OCI-LY7 (cell line): ENCODE data around the gene ARHGAP33. TPM values are rescaled to one million over a fixed set of nuclear protein-coding genes. Genes with fewer than 3 reads are reported as not detected.

ENCODE experiments used
- BruUV-seq: library from RNA; stranded (reverse); fragments of 400-500 nt; replicated peaks from 2 replicates; lab custom pipeline; 2021; lab: Mats Ljungman, UMichigan
- CTCF ChIA-PET: fragments of 300-600 bp; sonication (Branson Sonifier 250); formaldehyde crosslinking; loops from one replicate; lab custom pipeline; 2022; ENCODE audit warnings: antibody characterized with exemption; ENCODE audit not compliant: unreplicated experiment; lab: Charles Lee
- POLR2A ChIA-PET: fragments of 300-600 bp; sonication (Branson Sonifier 250); formaldehyde crosslinking; loops from one replicate; lab custom pipeline; 2022; ENCODE audit warnings: antibody characterized with exemption; lab: Charles Lee
- DNase-seq: peaks from one replicate; pipeline ENCODE4 v3.0.0-alpha.2; 2015; ENCODE audit warnings: low spot score
- H2AFZ ChIP-seq: fragments of 200-600 bp; sonication (generic), shearing (Covaris generic); 2 replicates; pipeline ENCODE4 v1.6.1; 2014; ENCODE audit warnings: mild to moderate bottlenecking, antibody characterized with exemption, low read length, moderate library complexity
- H3K27ac ChIP-seq: fragments of 200-600 bp; sonication (generic); 2 replicates; pipeline ENCODE4 v1.5.1; 2014; ENCODE audit warnings: mixed run types, low read depth, mild to moderate bottlenecking, moderate library complexity, low read length, inconsistent platforms; ENCODE audit not compliant: poor library complexity, severe bottlenecking
- H3K36me3 ChIP-seq: fragments of 200-600 bp; sonication (generic); 2 replicates; pipeline ENCODE4 v1.6.1; 2014; ENCODE audit warnings: mild to moderate bottlenecking, antibody characterized with exemption, low read length, moderate library complexity, mixed read lengths; ENCODE audit not compliant: insufficient read depth
- H3K4me1 ChIP-seq: fragments of 200-600 bp; sonication (generic); 2 replicates; pipeline ENCODE4 v1.5.1; 2014; ENCODE audit warnings: mild to moderate bottlenecking, low read length; ENCODE audit not compliant: insufficient read depth, poor library complexity, severe bottlenecking
- H3K4me2 ChIP-seq: fragments of 200-600 bp; sonication (generic); 2 replicates; pipeline ENCODE4 v1.6.1; 2014; ENCODE audit warnings: mild to moderate bottlenecking, low read length
- H3K4me3 ChIP-seq: fragments of 200-600 bp; sonication (generic); 2 replicates; pipeline ENCODE4 v1.5.1; 2014; ENCODE audit warnings: mild to moderate bottlenecking, low read depth, low read length; ENCODE audit not compliant: poor library complexity, severe bottlenecking
- H3K79me2 ChIP-seq: fragments of 200-600 bp; sonication (generic); 2 replicates; pipeline ENCODE4 v1.6.1; 2016; ENCODE audit warnings: low read depth, mild to moderate bottlenecking, low read length, moderate library complexity, mixed read lengths; ENCODE audit not compliant: insufficient read depth
- H3K9me2 ChIP-seq: fragments of 200-600 bp; sonication (generic); 2 replicates; pipeline ENCODE4 v1.6.1; 2016; ENCODE audit warnings: mild to moderate bottlenecking, low read length, mixed read lengths; ENCODE audit not compliant: insufficient read depth
- H3K9me3 ChIP-seq: fragments of 200-600 bp; sonication (generic); 2 replicates; pipeline ENCODE4 v1.6.1; 2014; ENCODE audit warnings: mild to moderate bottlenecking, mixed run types, low read length, mixed read lengths
- H4K20me1 ChIP-seq: fragments of 200-600 bp; sonication (generic); 2 replicates; pipeline ENCODE4 v1.6.1; 2014; ENCODE audit warnings: mild to moderate bottlenecking, antibody characterized with exemption, low read length, moderate library complexity, mixed read lengths; ENCODE audit not compliant: insufficient read depth
- CTCF ChIP-seq: fragments of 200-600 bp; sonication (generic); conservative IDR thresholded peaks from 2 replicates; pipeline ENCODE4 v1.5.1; 2014; ENCODE audit warnings: mild to moderate bottlenecking, antibody characterized with exemption, low read length, moderate library complexity, mixed read lengths
- EZH2phosphoT487 ChIP-seq: fragments of 200-600 bp; sonication (generic); IDR thresholded peaks from 2 replicates; pipeline ENCODE4 v1.6.1; 2018; ENCODE audit warnings: low read depth, borderline replicate concordance, mild to moderate bottlenecking, mixed run types, antibody characterized with exemption, low read length, moderate library complexity, mixed read lengths
- intact Hi-C: fragments of 100-400 bp; cut with micrococcal nuclease; formaldehyde crosslinking; loops from one replicate; pipeline ENCODE4 v1.10.0; 2022; ENCODE audit not compliant: unreplicated experiment
- total RNA-seq, 2 experiments: library from RNA; depleted of rRNA in 1 of 2; stranded (reverse); fragments of >200 nt in 1 of 2; shearing (Covaris generic) in 1 of 2; gene quantifications; 2 replicates each; pipeline ENCODE4 v1.2.3, GENCODE V29; 2014 to 2022

ARHGAP33 gene
- total RNA-seq, 2 experiments from 2014 or later = 15.1 to 94.6 TPM

- BruUV-seq = no TSS peak
- Histone ChIP-seq H3K4me3 (no peak overlapping the region), H3K9me2 (no peaks in the 10 kb centered on the region), H3K4me1 (no peaks in the 10 kb centered on the region), H2AFZ (no peak overlapping the region), H4K20me1 (no peaks in the 10 kb centered on the region), H3K27ac (no peak overlapping the region), H3K9me3 (no peaks in the 10 kb centered on the region), H3K36me3 (no peaks in the 10 kb centered on the region), H3K79me2 (no peaks in the 10 kb centered on the region), H3K4me2 (no peak overlapping the region)
- ChIA-PET CTCF (no interaction called here), POLR2A (no interaction called here)
- intact Hi-C loops = no loop called here
- peak; percentile 32 for DNase-seq
- TF ChIP-seq EZH2phosphoT487 (no peak), CTCF (no peak)
Observed at GRCh38 chr19:35828692-35829301, 53.4 kb downstream of the ARHGAP33 start.

- no peaks in the 10 kb centered on the region for H3K9me2 ChIP-seq
- POLR2A ChIA-PET = no interaction called here
- no peaks in the 10 kb centered on the region for H4K20me1 ChIP-seq
- CTCF ChIA-PET = no interaction called here
- BruUV-seq = no TSS peak
- no peak overlapping the region for H3K27ac ChIP-seq
- no peaks in the 10 kb centered on the region for H3K36me3 ChIP-seq
- H3K79me2 ChIP-seq = no peaks in the 10 kb centered on the region
- no peak for TF ChIP-seq CTCF
- TF ChIP-seq EZH2phosphoT487 = no peak
- H3K4me3 ChIP-seq = no peak overlapping the region
- intact Hi-C loops = no loop called here
- H2AFZ ChIP-seq = no peak overlapping the region
- H3K4me1 ChIP-seq = no peaks in the 10 kb centered on the region
- no peak for DNase-seq
- no peaks in the 10 kb centered on the region for H3K9me3 ChIP-seq
- H3K4me2 ChIP-seq = no peak overlapping the region
Observed at GRCh38 chr19:35830986-35831385, 55.6 kb downstream of the ARHGAP33 start.

GRCh38 chr19:35832054-35832453 is 56.7 kb downstream of the ARHGAP33 start:
- no peak overlapping the region for H3K4me3 ChIP-seq
- no peaks in the 10 kb centered on the region for H4K20me1 ChIP-seq
- H3K9me2 ChIP-seq = no peaks in the 10 kb centered on the region
- no peaks in the 10 kb centered on the region for H3K4me1 ChIP-seq
- BruUV-seq = no TSS peak
- H2AFZ ChIP-seq = no peak overlapping the region
- DNase-seq = no peak
- H3K4me2 ChIP-seq = no peak overlapping the region
- intact Hi-C loops = no loop called here
- ChIA-PET POLR2A (no interaction called here), CTCF (no interaction called here)
- H3K79me2 ChIP-seq = no peaks in the 10 kb centered on the region
- TF ChIP-seq EZH2phosphoT487 (no peak), CTCF (no peak)
- no peak overlapping the region for H3K27ac ChIP-seq
- no peaks in the 10 kb centered on the region for H3K36me3 ChIP-seq
- H3K9me3 ChIP-seq = no peaks in the 10 kb centered on the region
